H1 (cell line): ENCODE measurements around the gene CFAP65. TPM values are rescaled to one million over a fixed set of nuclear protein-coding genes. Genes with fewer than 3 reads are reported as not detected.

Source experiments
- polyA plus RNA-seq, 7 experiments: library from polyadenylated mRNA; depleted of rRNA in 3 of 7; stranded (reverse) in 5 of 7; unstranded in 2 of 7; fragments of >200 nt in 5 of 7; fragments of 200-250 nt in 2 of 7; gene quantifications; 1 replicate in 5 of 7; 2 replicates in 1 of 7; 4 replicates in 1 of 7; pipeline versions ENCODE4 v1.2.1 to v1.2.3, GENCODE V29; 2011 to 2013; ENCODE audit warnings: missing spikeins in 2 of 7, mixed read lengths in 2 of 7
- total RNA-seq: library from RNA; stranded (reverse); fragmentation: NEBNext Ultra II Directional; extraction: Animal tissue kit (Norgen Biotek cat#: 25700); gene quantifications from 2 replicates; pipeline ENCODE4 v1.2.1, GENCODE V29; 2021
- TF ChIP-seq, protein P1 (sequence below): IDR thresholded peaks from 2 replicates; pipeline ENCODE4 v1.6.1; 2012; ENCODE audit warnings: low read length, inconsistent platforms

The CFAP65 gene
- total and polyA plus RNA-seq, 2 of the 8 experiments (the other 6 are each of a cell fraction or from before 2014, with no cell fraction given): 0.19 to 0.45 TPM

DNA sequence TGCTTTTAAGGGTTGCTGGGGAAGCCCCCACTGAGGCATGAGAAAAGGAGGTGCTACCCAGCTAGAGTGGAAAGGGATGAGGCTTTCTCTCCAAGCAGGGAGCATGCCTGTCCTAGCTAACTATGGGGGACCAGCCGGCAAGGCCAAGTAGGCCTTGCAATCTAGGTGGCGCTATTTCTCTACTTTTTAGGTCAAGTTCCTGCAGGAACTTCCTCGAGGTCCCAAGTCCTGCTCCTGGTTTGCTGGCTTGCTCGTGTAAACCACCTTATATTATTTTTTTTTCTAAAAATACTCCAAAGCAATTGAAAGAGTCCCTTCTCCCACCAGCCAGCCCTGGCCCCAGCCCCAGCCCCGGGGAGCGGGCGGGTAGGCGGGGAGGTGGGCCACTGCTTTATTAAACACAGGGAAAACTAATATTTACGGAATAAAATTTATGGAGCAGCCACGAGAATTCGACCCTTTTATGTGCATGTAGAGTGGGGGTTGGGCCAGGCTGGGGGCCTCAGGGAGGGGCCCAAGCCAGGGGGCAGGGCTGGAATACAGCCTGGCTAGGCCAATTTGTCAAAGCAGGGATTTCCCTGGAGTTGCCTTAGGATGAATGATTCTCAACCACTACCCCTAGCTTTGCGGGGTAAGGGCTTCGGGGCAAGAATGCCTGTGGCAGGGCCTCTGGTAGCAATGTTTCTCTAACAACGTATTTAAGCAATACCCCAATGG lies 32.3 kb upstream of the CFAP65 start (continued):
- TF ChIP-seq, protein P1, sequence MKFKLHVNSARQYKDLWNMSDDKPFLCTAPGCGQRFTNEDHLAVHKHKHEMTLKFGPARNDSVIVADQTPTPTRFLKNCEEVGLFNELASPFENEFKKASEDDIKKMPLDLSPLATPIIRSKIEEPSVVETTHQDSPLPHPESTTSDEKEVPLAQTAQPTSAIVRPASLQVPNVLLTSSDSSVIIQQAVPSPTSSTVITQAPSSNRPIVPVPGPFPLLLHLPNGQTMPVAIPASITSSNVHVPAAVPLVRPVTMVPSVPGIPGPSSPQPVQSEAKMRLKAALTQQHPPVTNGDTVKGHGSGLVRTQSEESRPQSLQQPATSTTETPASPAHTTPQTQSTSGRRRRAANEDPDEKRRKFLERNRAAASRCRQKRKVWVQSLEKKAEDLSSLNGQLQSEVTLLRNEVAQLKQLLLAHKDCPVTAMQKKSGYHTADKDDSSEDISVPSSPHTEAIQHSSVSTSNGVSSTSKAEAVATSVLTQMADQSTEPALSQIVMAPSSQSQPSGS: no peak
